Activated T-cell treated with anti-CD3 and anti-CD28 coated beads, Interleukin-2, amount 50 U/mL, for 4 hours (primary cell): ENCODE results near the gene ZNF358. TPM values are rescaled to one million over a fixed set of nuclear protein-coding genes. Genes with fewer than 3 reads are reported as not detected.
A peak's percentile ranks its signal among the peaks of the same experiment; 100 is the strongest.

ENCODE experiments used
- ATAC-seq, 2 donors: fragments of 200-7000 bp; cut with Tn5 transposase; one replicate each; pipeline ENCODE4 v1.10.0; 2021
- DNase-seq: peaks from one replicate; pipeline ENCODE4 v3.0.0-alpha.2; 2020
- H3K27me3 Mint-ChIP-seq: one replicate; pipeline ENCODE4 v1.8.0; 2021; ENCODE audit warnings: low read depth, mixed read lengths
- H3K36me3 Mint-ChIP-seq: one replicate; pipeline ENCODE4 v1.8.0; 2022; ENCODE audit warnings: mixed read lengths; ENCODE audit not compliant: insufficient read depth
- H3K4me1 Mint-ChIP-seq: one replicate; pipeline ENCODE4 v1.8.0; 2021; ENCODE audit warnings: low read depth, mixed read lengths
- H3K4me3 Mint-ChIP-seq: one replicate; pipeline ENCODE4 v1.8.0; 2021; ENCODE audit warnings: mild to moderate bottlenecking, moderate library complexity, mixed read lengths
- H3K9me3 Mint-ChIP-seq: one replicate; pipeline ENCODE4 v1.8.0; 2021; ENCODE audit warnings: mixed read lengths
- total RNA-seq, 3 donors: library from RNA; stranded (reverse); gene quantifications; one replicate each; pipeline ENCODE4 v1.2.1, GENCODE V29; 2021

ZNF358 gene
- total RNA-seq = 1 to 10 TPM; 4.8 to 5.6 (median 5.1) TPM

DNA sequence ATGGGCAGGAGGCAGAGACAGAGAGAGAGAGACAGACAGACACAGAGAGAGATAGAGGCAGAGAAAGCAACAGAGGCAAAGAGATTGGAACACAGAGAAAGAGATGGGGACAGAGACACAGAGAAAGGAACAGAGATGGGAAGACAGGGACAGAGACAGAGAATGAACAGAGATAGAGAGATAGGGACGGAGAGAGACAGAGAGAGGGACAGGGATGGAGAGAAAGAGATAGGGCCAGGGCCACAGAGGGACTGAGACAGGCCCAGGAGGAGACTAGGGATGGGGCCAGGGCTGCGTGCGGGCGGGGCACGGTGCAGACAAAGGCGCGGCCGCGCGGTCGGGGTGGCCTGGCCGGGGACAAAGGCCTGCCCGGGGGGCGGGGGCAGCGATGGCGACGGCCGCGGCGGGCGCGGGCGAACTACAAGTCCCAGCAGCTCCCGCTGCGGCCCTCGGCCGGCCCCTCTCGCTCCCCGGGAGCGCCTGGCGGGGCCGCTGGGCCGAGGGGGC, at the start of gene ZNF358:
ZNF358 (plus strand) TSS at position 459 of the 507 bp plus-strand sequence. CDS start 3,140 bp downstream, outside the sequence.
- ATAC-seq (peak; percentile 89 to 93), DNase-seq (no peak)
- H3K27me3 Mint-ChIP-seq = peaks cover 12% of the 10 kb centered on the region
- no peaks in the 10 kb centered on the region for H3K36me3 Mint-ChIP-seq
- no peaks in the 10 kb centered on the region for H3K9me3 Mint-ChIP-seq
- peaks cover 14% of the 10 kb centered on the region for H3K4me1 Mint-ChIP-seq
- H3K4me3 Mint-ChIP-seq = peak within 1 kb of the TSS; percentile 74

GRCh38 chr19:7467009-7467989, 48.6 kb upstream of the ZNF358 start:
- no peaks in the 10 kb centered on the region for H3K27me3 Mint-ChIP-seq

GRCh38 chr19:7468840-7469239, 47.1 kb upstream of the ZNF358 start:
- ATAC-seq = no peak
- H3K4me1 Mint-ChIP-seq = no peaks in the 10 kb centered on the region
- no peaks in the 10 kb centered on the region for H3K27me3 Mint-ChIP-seq
- H3K4me3 Mint-ChIP-seq = no peak overlapping the region
- H3K9me3 Mint-ChIP-seq = no peaks in the 10 kb centered on the region
- DNase-seq = no peak
- peaks cover 2% of the 10 kb centered on the region for H3K36me3 Mint-ChIP-seq

More at GRCh38 chr19:7467009-7467989, 48.6 kb upstream of the ZNF358 start:
- Mint-ChIP-seq H3K9me3 (no peaks in the 10 kb centered on the region), H3K4me1 (no peaks in the 10 kb centered on the region), H3K4me3 (no peak overlapping the region), H3K36me3 (peaks cover 7% of the 10 kb centered on the region)
- DNase-seq = no peak
- no peak for ATAC-seq

- Mint-ChIP-seq H3K36me3 (peaks cover 2% of the 10 kb centered on the region), H3K4me1 (no peaks in the 10 kb centered on the region), H3K4me3 (no peak overlapping the region), H3K27me3 (no peaks in the 10 kb centered on the region), H3K9me3 (no peaks in the 10 kb centered on the region)
- no peak for DNase-seq
- no peak for ATAC-seq
Measured at GRCh38 chr19:7469669-7470285, 46.1 kb upstream of the ZNF358 start.

DNA sequence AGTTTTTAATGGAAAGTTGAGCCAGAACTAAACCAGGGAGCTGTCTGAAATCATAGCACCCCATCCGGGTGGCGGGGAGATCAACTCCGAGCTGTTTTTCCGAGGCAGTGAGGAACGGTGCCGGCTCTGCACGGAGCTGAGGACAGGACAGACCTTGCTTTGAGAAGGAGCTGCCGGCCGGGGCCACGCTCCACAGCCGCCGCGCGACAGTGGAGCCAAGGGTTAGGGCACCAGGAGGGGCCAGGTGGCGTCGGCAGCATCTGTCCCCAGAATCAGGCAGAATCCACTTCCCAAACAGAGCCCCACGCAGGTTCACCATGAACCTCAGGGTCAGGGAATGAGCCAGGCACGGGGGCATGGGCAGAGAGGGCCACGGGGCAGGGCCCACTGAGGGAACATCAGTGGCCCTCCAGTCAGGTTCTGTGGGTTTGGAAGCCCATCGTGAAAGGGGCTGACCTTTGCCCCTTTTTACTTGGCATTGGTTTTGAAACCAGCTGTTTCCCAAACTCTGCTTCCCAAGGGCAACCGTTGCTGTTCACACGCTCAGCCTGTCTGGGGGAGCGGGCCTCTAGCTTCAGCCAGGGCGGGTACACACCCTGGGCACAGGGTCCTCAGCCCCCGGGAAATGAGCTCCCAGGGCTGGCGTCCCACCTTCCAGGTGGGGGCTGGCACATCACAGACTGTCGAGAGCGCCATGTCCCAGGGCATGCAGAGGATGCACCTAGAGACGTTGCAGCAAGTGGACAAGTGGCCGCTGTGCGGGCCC, 45.2 kb upstream of the ZNF358 start:
- Mint-ChIP-seq H3K36me3 (peaks cover 2% of the 10 kb centered on the region), H3K9me3 (no peaks in the 10 kb centered on the region), H3K4me3 (no peak overlapping the region), H3K4me1 (no peaks in the 10 kb centered on the region), H3K27me3 (no peaks in the 10 kb centered on the region)
- DNase-seq = no peak
- no peak for ATAC-seq

DNA sequence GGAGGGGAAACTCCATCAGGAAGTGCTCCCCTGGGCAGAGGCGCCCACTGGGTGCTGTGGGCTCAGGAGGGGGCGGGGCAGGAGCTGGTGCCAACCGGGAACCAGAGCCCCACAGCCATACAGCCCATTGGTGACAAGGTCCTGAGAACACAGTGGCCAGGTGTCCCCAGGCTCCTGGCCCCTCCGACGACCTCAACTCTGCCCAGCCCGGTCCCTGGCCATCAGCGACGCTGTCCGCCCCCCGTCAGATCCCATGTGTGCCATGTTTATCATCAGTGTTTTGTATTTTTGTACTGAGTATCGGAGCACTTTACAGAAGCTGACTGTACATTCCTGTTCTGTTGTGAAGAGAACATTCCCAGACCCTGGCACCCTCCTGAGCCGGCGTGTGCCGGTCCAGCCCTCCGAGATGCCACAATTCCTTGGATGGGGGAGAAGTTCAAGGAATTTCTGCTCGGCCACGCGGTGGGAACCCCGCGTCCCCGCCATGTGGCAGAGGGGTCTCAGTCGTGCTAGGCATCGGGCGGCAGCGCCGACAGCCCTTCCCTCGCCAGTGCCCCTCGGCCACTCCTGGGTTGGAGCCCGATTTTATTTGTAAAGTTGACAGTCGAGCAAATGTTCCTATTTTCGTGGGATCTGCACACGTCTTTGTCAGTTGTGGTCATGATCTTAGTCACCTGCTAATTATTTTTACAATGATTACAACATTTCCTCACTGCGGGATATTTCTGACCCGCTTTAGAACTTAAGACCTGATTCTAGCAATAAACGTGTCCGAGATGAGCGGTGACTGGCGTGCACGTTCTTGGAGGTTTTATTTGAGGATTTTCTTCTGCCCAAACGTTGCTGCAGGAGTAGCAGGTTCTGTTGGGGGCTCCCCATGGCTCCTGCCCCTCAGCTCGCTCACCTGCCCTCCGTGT, 43.9 kb upstream of the ZNF358 start:
- Mint-ChIP-seq H3K4me3 (no peak overlapping the region), H3K4me1 (no peaks in the 10 kb centered on the region), H3K27me3 (no peaks in the 10 kb centered on the region), H3K9me3 (no peaks in the 10 kb centered on the region), H3K36me3 (peaks cover 2% of the 10 kb centered on the region)
- ATAC-seq (no peak), DNase-seq (no peak)

GRCh38 chr19:7475665-7476064, 40.2 kb upstream of the ZNF358 start:
- H3K4me3 Mint-ChIP-seq = no peak overlapping the region
- no peaks in the 10 kb centered on the region for H3K27me3 Mint-ChIP-seq
- no peak for DNase-seq
- ATAC-seq = peak in 1 of 2 donors; percentile 4
- H3K4me1 Mint-ChIP-seq = no peaks in the 10 kb centered on the region
- H3K9me3 Mint-ChIP-seq = no peaks in the 10 kb centered on the region
- H3K36me3 Mint-ChIP-seq = peaks cover 2% of the 10 kb centered on the region

GRCh38 chr19:7476241-7476640, 39.7 kb upstream of the ZNF358 start:
- H3K27me3 Mint-ChIP-seq = no peaks in the 10 kb centered on the region

GRCh38 chr19:7476777-7477494, 39.0 kb upstream of the ZNF358 start:
- no peaks in the 10 kb centered on the region for H3K36me3 Mint-ChIP-seq
- DNase-seq (no peak), ATAC-seq (no peak)
- H3K9me3 Mint-ChIP-seq = no peaks in the 10 kb centered on the region
- no peaks in the 10 kb centered on the region for H3K4me1 Mint-ChIP-seq
- no peaks in the 10 kb centered on the region for H3K27me3 Mint-ChIP-seq
- no peak overlapping the region for H3K4me3 Mint-ChIP-seq

More at GRCh38 chr19:7476241-7476640, 39.7 kb upstream of the ZNF358 start:
- no peak overlapping the region for H3K4me3 Mint-ChIP-seq
- H3K4me1 Mint-ChIP-seq = no peaks in the 10 kb centered on the region
- no peaks in the 10 kb centered on the region for H3K9me3 Mint-ChIP-seq
- ATAC-seq (peak in 1 of 2 donors; percentile 8), DNase-seq (no peak)
- peaks cover 2% of the 10 kb centered on the region for H3K36me3 Mint-ChIP-seq

GRCh38 chr19:7477758-7478157, 38.1 kb upstream of the ZNF358 start:
- H3K36me3 Mint-ChIP-seq = no peaks in the 10 kb centered on the region
- no peaks in the 10 kb centered on the region for H3K4me1 Mint-ChIP-seq
- no peak for DNase-seq
- no peaks in the 10 kb centered on the region for H3K9me3 Mint-ChIP-seq
- H3K27me3 Mint-ChIP-seq = no peaks in the 10 kb centered on the region
- no peak overlapping the region for H3K4me3 Mint-ChIP-seq
- ATAC-seq = no peak

- DNase-seq (no peak), ATAC-seq (no peak)
- peaks cover 3% of the 10 kb centered on the region for H3K4me1 Mint-ChIP-seq
- no peaks in the 10 kb centered on the region for H3K36me3 Mint-ChIP-seq
- H3K27me3 Mint-ChIP-seq = no peaks in the 10 kb centered on the region
- no peak overlapping the region for H3K4me3 Mint-ChIP-seq
- no peaks in the 10 kb centered on the region for H3K9me3 Mint-ChIP-seq
Measured at GRCh38 chr19:7478173-7478842, 37.6 kb upstream of the ZNF358 start.

DNA sequence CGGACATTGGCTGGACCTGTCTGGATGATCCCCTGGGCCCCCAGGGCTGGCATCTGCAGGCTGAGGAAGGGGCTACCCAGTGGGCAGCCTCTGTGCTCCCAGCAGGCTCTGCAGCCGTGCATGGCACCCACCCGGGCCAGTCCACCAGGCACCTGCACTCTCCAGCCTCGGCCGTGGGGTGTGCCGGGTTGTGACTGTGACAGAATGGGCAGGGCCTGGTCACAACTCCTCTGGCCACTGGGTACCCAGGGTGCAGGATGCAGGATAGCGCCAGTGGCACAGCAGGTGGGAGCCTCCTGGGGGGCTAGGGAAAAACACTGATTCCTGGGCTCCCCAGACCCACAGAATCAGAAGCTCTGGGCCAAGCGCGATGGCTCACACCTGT, 37.1 kb upstream of the ZNF358 start:
- H3K4me3 Mint-ChIP-seq = no peak overlapping the region
- no peak for ATAC-seq
- no peaks in the 10 kb centered on the region for H3K9me3 Mint-ChIP-seq
- DNase-seq = no peak
- H3K4me1 Mint-ChIP-seq = peaks cover 6% of the 10 kb centered on the region
- no peaks in the 10 kb centered on the region for H3K36me3 Mint-ChIP-seq
- H3K27me3 Mint-ChIP-seq = no peaks in the 10 kb centered on the region
